HepG2 (cell line): Measurements from ENCODE around the gene EPB41L2. TPM values are rescaled to one million over a fixed set of nuclear protein-coding genes. Genes with fewer than 3 reads are reported as not detected.

ENCODE experiments used
- ARHGAP35 ChIP-seq: sonication (generic); formaldehyde crosslinking; IDR thresholded peaks from 2 replicates; pipeline ENCODE4 v1.9.0; 2022; ENCODE audit warnings: mild to moderate bottlenecking, inconsistent platforms, moderate library complexity, missing genetic modification reagents, borderline replicate concordance
- DDIT3 ChIP-seq: sonication (generic); formaldehyde crosslinking; IDR thresholded peaks from 2 replicates; pipeline ENCODE4 v1.4.0; 2020; ENCODE audit warnings: mild to moderate bottlenecking, missing genetic modification reagents
- DNMT1 ChIP-seq: sonication (generic); formaldehyde crosslinking; IDR thresholded peaks from 2 replicates; pipeline ENCODE4 v1.5.1; 2020; ENCODE audit warnings: mild to moderate bottlenecking, missing genetic modification reagents
- DNMT3B ChIP-seq: conservative IDR thresholded peaks from 2 replicates; pipeline ENCODE4 v1.6.1; 2016; ENCODE audit warnings: missing biosample characterization, control low read depth
- GABPA ChIP-seq, 2 experiments: IDR thresholded peaks; 2 replicates each; pipeline ENCODE4 v1.6.1; 2011 to 2016; ENCODE audit warnings: low read depth in 2 of 2, low read length in 1 of 2, missing biosample characterization in 1 of 2, missing genetic modification characterization in 1 of 2
- HIC2 ChIP-seq: sonication (generic); formaldehyde crosslinking; IDR thresholded peaks from 2 replicates; pipeline ENCODE4 v1.9.0; 2022; ENCODE audit warnings: low read depth, missing genetic modification reagents
- KDM1A ChIP-seq: IDR thresholded peaks from 2 replicates; pipeline ENCODE4 v1.6.1; 2016; ENCODE audit warnings: missing compliant biosample characterization
- KLF12 ChIP-seq: sonication (generic); formaldehyde crosslinking; IDR thresholded peaks from 2 replicates; pipeline ENCODE4 v1.4.0; 2020; ENCODE audit warnings: missing genetic modification reagents, borderline replicate concordance
- PAF1 ChIP-seq: IDR thresholded peaks from 2 replicates; pipeline ENCODE4 v1.6.1; 2016; ENCODE audit warnings: missing genetic modification reagents, missing compliant biosample characterization
- REL ChIP-seq: sonication (generic); formaldehyde crosslinking; conservative IDR thresholded peaks from 2 replicates; pipeline ENCODE4 v1.8.0; 2022; ENCODE audit warnings: mild to moderate bottlenecking, missing genetic modification reagents, moderate library complexity
- ZBTB42 ChIP-seq: sonication (generic); formaldehyde crosslinking; IDR thresholded peaks from 2 replicates; pipeline ENCODE4 v1.5.0; 2020; ENCODE audit warnings: mild to moderate bottlenecking, missing genetic modification reagents
- ZNF18 ChIP-seq: sonication (generic); formaldehyde crosslinking; IDR thresholded peaks from 2 replicates; pipeline ENCODE4 v1.8.0; 2022; ENCODE audit warnings: mild to moderate bottlenecking, missing genetic modification reagents; ENCODE audit not compliant: insufficient replicate concordance
- ZNF446 ChIP-seq: sonication (generic); formaldehyde crosslinking; IDR thresholded peaks from 2 replicates; pipeline ENCODE4 v1.5.0; 2020; ENCODE audit warnings: mild to moderate bottlenecking, missing genetic modification reagents
- ZNF850 ChIP-seq: sonication (generic); formaldehyde crosslinking; conservative IDR thresholded peaks from 2 replicates; pipeline ENCODE4 v1.9.0; 2021; ENCODE audit warnings: mild to moderate bottlenecking, missing genetic modification reagents
- ZXDC ChIP-seq: sonication (generic); formaldehyde crosslinking; IDR thresholded peaks from 2 replicates; pipeline ENCODE4 v1.5.0; 2020; ENCODE audit warnings: mild to moderate bottlenecking, missing genetic modification reagents
- polyA plus RNA-seq, 8 experiments: library from polyadenylated mRNA; depleted of rRNA in 3 of 8; stranded (reverse) in 7 of 8; unstranded in 1 of 8; fragments of >200 nt; fragmentation: Illumina TruSeq in 4 of 8; extraction: Trizol in 4 of 8; gene quantifications; 2 replicates each; pipeline versions ENCODE4 v1.2.1 to v1.2.3, GENCODE V29; 2011 to 2016; ENCODE audit warnings: low read depth in 4 of 8, missing spikeins in 1 of 8, mixed read lengths in 1 of 8; ENCODE audit not compliant: insufficient read depth in 1 of 8
- total RNA-seq, 5 experiments: library from RNA; depleted of rRNA; stranded (reverse); fragments of >200 nt; fragmentation: Illumina TruSeq; extraction: Trizol; gene quantifications; 2 replicates each; pipeline ENCODE4 v1.2.3, GENCODE V29; 2016; ENCODE audit warnings: low read depth in 1 of 5
- TF ChIP-seq, protein P1 (sequence below): sonication (generic); formaldehyde crosslinking; conservative IDR thresholded peaks from 2 replicates; pipeline ENCODE4 v1.4.0; 2020; ENCODE audit warnings: missing genetic modification reagents
- TF ChIP-seq, protein P2 (sequence below): sonication (generic); formaldehyde crosslinking; IDR thresholded peaks from 2 replicates; pipeline ENCODE4; 2020; ENCODE audit warnings: missing genetic modification reagents, mild to moderate bottlenecking, borderline replicate concordance

Gene EPB41L2
- total and polyA plus RNA-seq, 2 of the 13 experiments (the other 11 are each of a cell fraction or from before 2014, with no cell fraction given), result 41.7 to 56.4 TPM

DNA sequence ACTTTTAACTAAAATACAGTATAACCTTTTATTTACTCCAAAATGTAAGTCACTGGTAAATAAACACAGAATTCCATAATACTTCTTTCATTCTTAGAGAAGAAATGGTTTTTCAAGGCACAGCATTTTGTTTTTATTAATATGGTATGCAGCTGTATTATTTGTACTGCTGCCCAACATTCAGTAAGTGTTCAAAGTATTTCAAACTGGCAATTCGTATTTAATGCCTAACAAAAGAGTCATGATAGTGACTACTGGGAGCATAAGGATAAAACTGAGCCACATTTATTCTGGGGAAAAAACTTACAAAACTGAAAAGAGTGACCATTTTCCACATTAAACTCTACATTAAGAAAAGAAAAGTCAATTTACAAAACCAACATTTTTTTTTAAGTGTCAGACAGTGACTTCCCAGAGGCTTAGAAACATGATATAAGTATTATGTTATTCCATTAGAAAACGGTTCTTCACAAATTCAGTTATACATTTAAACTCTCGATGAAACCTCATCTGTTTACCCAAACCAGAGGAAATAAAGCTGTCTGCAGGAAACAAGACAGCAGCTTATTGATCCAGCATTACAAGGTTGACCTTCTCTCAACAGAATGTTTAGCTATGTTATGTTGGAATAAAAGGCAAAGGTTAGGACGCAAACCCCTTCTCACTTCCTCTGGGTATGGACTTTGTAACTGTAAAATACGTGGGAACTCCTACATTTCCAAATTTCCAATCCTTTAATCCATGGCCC is 24.3 kb downstream of the EPB41L2 start (continued):
- TF ChIP-seq, protein P1, sequence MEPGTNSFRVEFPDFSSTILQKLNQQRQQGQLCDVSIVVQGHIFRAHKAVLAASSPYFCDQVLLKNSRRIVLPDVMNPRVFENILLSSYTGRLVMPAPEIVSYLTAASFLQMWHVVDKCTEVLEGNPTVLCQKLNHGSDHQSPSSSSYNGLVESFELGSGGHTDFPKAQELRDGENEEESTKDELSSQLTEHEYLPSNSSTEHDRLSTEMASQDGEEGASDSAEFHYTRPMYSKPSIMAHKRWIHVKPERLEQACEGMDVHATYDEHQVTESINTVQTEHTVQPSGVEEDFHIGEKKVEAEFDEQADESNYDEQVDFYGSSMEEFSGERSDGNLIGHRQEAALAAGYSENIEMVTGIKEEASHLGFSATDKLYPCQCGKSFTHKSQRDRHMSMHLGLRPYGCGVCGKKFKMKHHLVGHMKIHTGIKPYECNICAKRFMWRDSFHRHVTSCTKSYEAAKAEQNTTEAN, result 0 out of 2 replicates have a peak, but pooled peaks have one; percentile 72
- TF ChIP-seq REL (CRISPR knock-in tag) (no peak), KDM1A (CRISPR knock-in tag) (peak; percentile 40; the same call in 1 of the 2 replicates), PAF1 (CRISPR knock-in tag) (no peak), ZNF446 (no peak), GABPA (IDR thresholded peaks at IDR 0.05; ENCODE audit: low read depth, low read length) (no peak), GABPA (CRISPR knock-in tag; IDR thresholded peaks at IDR 0.05; ENCODE audit: low read depth) (peak; percentile 76), ARHGAP35 (CRISPR knock-in tag) (no peak), DDIT3 (CRISPR knock-in tag) (peak; percentile 68; the same call in 1 of the 2 replicates), DNMT3B (no peak), KLF12 (0 out of 2 replicates have a peak, but pooled peaks have one; percentile 72), DNMT1 (CRISPR knock-in tag) (no peak), ZXDC (CRISPR knock-in tag) (no peak), HIC2 (CRISPR knock-in tag) (no peak), ZNF18 (no peak), ZNF850 (CRISPR knock-in tag) (no peak), ZBTB42 (CRISPR knock-in tag) (no peak)
- TF ChIP-seq, protein P2, sequence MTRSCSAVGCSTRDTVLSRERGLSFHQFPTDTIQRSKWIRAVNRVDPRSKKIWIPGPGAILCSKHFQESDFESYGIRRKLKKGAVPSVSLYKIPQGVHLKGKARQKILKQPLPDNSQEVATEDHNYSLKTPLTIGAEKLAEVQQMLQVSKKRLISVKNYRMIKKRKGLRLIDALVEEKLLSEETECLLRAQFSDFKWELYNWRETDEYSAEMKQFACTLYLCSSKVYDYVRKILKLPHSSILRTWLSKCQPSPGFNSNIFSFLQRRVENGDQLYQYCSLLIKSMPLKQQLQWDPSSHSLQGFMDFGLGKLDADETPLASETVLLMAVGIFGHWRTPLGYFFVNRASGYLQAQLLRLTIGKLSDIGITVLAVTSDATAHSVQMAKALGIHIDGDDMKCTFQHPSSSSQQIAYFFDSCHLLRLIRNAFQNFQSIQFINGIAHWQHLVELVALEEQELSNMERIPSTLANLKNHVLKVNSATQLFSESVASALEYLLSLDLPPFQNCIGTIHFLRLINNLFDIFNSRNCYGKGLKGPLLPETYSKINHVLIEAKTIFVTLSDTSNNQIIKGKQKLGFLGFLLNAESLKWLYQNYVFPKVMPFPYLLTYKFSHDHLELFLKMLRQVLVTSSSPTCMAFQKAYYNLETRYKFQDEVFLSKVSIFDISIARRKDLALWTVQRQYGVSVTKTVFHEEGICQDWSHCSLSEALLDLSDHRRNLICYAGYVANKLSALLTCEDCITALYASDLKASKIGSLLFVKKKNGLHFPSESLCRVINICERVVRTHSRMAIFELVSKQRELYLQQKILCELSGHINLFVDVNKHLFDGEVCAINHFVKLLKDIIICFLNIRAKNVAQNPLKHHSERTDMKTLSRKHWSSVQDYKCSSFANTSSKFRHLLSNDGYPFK (CRISPR knock-in tag), result no peak
